CD4-positive, alpha-beta T cell treated with Interleukin-2 at 100 ng/mL for 4 hours (primary cell): ENCODE data around the gene SOS1.
"Not testable (repeated sequence)": the region's sequence is repeated elsewhere in the genome, so short reads cannot be mapped to it uniquely, and the experiment has no call there.

Experiments used
- DNase-seq: peaks from one replicate; pipeline ENCODE4 v3.0.0-alpha.2; 2020; ENCODE audit warnings: low spot score

SOS1 gene

DNA sequence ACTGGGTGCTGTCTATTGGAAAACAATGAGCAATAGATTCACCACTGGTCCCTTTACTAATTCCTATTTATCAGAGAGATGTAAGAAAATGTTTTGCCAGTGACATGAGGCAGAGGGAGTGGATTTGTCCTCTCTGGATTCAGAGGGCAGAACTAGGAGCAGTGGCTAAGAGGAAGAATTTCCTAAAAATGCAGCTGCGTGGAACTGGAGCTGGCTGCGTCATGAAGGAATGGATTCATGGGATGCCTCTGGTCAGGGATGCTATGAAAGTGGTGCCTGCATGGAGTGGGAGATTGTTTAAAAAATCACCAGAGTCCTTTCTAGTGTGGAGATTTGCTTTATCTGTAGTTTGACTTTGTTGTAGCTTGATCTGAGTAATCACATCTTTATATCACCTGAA, 152.8 kb downstream of the SOS1 start:
- no peak for DNase-seq

DNA sequence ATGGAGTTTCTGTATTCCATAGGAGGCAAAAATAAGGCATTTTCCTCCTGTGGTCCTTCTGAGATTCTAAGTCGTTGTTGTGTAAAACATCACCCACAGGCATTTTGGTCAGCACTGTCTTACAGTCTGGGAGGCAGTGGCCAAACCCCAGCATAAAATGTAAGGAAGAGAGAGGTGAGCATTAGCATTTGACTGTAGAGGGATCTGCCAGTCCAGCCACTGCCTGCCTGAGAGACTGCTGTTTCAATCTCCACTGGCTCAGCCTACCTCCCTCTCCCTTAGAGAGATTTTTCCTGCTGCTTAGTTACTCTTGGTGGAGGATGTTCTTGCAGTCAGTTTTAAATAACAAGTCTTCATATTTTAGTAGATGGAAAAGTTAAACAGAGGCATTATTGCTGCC, 154.2 kb downstream of the SOS1 start:
- DNase-seq, result no peak

DNA sequence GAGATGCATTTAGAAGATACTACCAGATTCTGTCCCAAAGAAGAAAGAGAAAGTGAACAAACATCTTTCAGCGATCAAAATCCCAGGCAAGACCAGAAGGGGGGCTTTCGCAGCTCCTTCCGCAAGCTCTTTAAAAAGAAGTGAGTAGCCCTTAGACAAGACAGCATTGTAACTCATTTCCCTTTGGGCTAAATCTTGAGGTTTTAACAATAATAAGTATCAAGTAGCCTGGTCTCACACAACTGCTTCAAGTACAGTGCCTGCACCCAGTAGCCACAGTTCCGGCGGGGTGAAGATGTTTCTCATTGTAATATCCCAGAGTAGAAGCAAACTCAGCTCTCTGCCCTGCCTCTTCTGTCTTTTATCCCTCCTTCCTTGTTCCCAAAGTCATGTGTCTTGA, 154.8 kb downstream of the SOS1 start:
- DNase-seq, result no peak

DNA sequence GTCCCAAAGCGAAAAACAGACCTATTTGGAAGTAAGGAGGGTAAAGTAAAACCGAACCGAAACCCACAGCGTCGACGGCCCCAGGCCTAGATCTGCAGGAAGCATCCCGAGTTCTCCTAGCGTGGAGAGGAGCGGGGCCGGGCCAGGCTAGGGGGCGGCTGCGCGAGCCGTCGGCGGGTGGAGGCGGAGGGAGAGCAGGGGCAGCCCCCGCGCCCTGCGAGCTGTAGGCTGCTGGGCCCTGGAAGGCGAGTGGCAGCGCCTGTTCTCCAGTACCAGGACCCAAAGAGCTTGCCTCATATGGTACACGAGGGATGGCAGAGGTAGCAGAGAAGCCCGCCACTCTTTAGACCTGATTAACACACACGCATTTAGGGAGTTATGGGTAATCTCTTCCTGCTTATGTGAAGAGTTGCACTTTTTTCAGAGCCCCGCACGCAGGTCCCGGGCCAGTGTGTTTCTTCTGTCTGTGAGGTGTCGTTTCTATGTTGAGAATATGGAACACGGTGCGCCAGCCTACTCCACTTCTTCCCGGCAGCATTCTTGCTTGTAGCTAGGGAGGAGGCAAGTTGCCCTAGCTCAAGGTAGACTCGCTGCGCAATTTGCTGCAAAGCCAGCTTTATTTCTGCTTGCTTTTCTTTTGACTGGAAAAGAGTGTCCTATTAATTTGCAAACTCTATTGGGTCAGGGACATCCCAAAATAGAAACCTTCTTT, 160.1 kb downstream of the SOS1 start:
- no peak for DNase-seq

DNA sequence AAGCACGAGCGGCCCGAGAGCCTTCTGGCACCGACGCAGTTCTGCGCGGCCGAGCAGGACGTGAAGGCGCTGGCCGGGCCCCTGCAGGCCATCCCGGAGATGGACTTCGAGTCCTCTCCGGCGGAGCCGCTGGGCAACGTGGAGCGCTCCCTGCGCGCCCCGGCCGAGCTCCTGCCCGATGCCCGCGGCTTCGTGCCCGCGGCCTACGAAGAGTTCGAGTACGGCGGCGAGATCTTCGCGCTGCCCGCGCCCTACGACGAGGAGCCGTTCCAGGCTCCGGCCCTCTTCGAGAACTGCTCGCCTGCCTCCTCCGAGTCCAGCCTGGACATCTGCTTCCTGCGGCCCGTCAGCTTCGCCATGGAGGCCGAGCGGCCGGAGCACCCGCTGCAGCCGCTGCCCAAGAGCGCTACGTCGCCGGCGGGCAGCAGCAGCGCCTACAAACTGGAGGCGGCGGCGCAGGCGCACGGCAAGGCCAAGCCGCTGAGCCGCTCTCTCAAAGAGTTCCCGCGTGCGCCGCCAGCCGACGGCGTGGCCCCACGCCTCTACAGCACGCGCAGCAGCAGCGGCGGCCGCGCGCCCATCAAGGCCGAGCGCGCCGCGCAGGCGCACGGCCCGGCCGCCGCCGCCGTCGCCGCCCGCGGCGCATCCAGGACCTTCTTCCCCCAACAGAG, 160.8 kb downstream of the SOS1 start:
- peak; percentile 44 for DNase-seq

DNA sequence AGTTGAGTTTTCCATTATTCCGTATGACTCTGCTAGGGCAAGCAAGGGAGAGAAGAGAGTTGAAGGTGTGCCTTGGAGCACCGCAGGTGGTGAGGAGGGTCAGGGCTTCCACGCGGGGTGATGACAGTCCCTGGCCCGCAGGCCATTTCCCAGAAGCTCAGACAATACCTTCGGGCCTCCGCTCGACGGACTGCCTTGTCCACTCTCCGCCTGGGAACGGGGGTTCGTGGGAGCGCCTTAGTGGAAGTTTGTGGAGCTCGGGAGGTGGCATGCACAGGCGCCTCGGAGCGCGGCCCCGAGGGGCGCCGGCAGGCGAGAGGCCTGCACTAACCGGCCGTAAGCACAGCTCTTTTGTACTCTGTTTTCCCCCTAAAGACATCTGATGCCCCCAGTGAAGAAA, 161.4 kb downstream of the SOS1 start:
- DNase-seq, result no peak

DNA sequence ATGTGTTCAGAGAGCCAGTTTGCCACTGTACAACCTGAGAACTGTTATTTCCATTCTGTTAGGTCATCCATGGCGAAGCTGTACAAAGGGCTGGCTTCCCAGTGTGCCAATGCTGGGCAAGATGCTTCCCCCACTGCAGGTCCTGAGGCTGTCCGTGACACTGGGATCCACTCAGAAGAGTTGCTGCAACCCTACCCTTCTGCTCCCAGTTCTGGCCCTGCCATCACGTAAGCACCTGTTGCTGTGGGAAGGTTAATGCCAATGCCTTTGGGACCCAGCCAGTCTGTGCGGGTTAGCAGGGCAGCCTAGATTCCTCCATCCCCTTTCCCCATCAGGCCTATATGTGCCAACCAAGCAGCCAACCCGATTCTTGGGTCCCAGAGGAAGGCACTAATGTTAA, 162.9 kb downstream of the SOS1 start:
- no peak for DNase-seq

DNA sequence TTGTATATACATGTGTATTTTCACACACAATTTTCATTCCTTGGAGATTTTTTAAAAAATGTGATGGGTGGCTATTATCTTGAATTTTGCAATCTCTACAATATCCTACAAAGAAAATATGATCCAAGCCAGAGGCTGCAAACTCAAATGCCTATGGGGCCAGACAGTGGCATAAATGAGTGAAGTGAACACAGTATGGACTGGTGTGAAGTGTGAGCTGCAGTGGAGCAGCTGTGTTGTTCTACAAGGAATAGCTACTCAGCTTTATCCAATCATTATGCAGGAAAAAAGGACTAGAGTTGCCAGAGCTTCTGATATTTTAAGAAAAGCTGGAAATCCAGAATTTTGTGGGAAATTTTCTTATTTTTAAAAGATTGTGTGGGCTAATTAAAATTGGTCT, 169.1 kb downstream of the SOS1 start:
- no peak for DNase-seq

DNA sequence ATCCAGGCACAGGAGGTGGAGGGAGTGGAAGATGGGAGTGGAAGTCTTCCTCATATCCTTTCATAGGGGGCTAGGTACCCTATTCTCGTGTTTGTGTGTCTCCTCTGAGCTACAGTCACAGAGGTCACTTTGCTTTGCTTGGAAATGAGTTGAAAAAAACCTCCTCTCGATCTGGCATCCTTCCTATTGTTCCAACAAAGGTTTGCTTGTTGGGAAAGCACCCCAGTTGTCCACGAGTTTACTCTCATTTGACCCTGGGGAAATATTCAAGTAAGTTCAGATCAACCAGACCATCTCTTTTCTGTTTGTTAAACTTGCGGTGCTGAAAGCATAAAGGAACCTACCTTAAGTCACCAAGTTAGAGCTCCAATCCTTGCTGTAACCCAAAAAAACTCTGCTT, 171.9 kb downstream of the SOS1 start:
- DNase-seq, result no peak

DNA sequence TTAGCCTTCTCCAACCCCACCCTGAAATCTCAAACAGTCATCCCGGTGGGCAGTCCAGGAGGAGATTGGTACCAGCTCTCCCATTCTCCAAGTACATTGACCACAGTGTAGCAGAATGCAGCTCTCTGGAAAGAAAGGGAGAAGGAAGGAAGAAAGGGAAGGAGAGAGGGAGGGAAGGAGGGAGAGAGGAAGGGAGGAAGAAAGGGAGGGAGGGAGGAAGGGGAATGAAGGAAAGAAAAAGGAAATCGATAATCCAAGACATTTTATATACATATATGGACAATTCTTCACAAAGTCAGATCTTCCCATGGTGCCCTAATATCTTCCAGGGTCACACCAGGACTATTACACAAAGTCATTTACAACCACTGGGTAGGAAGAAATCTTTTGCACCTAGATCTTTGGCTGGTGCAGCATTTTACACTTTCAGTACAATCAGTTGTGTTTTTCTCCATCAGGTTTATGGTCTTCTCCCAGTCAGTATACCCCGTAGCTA, 172.4 kb downstream of the SOS1 start:
- no peak for DNase-seq

DNA sequence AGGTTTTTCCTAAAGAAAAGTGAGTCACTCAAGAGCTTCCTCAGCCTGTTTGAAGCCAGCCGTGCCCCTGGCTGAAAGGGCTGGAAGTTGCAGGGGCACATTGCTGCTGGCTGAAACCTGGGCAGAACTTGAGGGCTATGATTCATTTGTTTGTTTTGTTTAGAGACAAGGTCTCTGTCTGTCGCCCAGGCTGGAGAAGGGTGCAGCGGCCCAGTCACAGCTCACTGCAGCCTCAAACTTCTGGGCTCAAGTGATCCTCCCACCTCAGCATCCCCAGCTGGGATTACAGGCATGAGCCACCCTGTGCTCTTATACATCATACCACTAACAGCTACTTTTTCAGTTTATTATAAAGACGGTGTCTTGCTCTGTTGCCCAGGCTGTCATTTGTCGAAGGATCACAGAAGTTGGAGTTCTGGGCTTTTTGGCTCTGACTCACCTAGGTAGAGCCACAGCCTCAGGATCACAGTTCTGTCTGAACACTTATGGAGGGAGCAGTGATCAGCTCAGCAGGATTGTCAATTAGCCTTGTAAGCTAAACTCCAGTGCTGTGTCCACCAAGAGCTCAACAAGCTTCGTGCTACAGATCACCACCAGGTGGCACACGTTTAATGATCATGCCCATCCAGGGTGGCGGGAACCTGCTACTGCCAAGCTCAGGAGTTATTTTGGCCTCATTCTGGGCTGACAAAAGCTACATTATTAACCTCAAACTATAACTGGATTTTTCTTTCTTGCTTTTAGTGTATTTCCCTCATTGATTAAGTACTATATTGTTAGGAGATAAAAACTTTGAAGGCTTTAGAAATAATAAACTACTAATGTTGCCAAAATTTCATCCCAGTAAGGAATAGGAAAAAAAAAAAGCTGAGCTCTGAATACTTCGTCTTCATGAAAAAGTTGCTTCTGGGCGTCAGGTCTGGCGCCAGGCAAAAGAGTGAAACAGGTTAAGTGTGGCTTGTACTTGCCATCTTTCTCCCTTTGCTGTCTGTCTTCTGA, 173.3 kb downstream of the SOS1 start:
- DNase-seq, result peak; percentile 56

DNA sequence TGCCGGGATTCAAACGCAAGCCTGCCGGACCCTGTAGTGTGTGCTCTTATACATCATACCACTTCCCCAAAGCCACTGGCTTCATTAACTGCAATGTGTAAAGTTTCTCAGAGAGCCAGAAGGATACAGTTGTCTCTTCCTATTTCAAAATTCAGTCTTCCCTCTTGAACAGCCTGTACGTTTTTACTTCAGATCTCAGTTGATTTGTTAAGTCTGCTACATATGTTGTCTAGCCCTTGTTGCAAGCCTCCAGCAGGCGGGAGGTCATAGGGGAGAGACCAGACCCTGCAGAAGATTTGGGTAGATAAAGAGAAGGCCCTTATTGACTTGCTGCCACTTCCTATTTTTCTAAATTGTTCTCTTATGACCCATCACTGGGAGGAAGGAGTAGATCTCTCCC, 174.9 kb downstream of the SOS1 start:
- DNase-seq, result no peak

DNA sequence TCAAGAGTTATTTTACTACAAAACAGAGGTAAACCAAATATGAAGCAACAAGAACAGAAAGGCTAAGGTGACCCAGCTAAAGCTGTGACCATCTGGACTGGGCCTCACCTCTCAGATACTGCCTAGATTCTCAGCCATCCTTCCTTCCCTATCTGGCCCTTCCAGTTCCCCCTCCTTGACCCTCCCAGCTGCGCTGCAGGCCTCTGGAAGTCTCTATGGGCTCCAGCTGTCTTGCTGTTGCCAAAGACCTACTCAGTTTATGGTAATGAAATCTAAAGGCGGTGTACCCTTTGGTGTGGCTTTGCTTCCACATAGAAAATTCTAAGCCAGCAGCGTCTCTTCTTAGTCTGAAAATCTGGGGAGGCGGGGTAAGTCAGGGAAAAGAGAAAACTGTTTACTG, 175.5 kb downstream of the SOS1 start:
- no peak for DNase-seq

DNA sequence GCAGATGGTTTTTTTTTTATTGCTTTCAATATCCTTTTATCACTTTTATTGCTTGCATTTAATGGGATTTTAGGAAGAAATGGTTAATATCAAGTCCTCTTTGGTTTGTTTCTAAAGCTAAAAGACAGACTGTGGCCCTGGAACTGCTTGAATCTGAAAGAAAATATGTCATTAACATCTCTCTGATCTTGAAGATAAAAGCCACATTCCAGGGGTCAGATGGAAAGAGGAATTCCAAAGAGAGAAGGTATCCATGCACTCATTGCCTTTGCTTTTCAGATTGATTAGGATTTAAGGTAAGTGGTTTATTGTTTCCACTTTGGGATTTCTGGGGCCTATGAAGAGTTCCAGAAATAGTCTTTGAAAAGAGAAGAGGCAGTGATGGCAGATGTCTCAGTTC, 177.1 kb downstream of the SOS1 start:
- no peak for DNase-seq

DNA sequence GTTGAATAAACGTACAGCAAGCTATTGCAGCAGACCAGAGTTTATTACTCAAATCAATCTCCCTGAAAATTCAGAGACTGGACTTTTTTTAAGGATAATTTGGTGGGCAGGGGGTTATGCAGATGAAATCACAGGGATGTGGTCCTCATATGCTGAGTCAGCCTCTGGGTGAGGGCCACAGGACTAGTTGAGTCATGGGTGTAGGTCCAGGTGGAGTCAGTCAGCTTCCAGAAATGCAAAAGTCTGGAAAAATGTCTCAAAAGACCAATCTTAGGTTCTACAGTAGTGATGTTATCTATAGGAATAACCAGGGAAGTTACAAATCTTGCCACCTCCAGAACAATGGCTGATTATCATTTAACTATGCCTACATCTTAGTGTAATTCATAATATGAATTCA, 180.1 kb downstream of the SOS1 start:
- DNase-seq, result no peak

DNA sequence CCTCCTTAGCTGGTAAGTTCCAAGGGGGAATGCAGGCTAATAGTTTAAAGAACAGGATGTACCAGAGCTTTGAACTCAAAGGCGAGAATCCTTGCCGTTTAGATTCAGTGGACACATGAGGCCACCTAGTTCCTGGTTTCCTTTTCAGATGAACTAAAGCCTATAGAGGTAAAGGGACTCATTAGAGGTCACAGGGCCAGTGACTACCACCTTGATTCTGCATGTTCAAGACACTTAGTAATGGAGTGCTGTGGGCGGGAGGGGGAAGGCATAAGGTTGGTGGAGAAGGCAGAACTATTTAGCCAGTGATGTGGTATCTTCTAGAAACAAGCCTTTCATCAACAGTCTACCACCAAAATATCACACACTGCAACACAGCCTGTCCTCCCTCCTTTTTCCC, 183.3 kb downstream of the SOS1 start:
- no peak for DNase-seq

DNA sequence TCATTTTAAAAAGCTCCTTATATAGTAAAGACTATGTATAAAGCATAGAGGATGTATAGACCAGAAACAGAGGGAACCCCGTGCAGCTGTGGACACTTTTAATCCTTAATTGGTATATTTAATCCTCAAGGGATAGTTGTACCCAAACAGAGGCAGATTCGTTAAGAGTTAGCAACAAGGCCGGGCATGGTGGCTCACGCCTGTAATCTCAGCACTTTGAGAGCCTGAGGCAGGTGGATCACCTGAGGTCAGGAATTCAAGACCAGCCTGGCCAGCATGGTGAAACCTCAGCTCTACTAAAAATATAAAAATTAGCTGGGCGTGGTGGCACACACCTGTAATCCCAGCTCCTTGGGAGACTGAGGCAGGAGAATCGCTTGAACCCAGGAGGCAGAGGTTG, 184.3 kb downstream of the SOS1 start:
- DNase-seq, result not testable (repeated sequence)

DNA sequence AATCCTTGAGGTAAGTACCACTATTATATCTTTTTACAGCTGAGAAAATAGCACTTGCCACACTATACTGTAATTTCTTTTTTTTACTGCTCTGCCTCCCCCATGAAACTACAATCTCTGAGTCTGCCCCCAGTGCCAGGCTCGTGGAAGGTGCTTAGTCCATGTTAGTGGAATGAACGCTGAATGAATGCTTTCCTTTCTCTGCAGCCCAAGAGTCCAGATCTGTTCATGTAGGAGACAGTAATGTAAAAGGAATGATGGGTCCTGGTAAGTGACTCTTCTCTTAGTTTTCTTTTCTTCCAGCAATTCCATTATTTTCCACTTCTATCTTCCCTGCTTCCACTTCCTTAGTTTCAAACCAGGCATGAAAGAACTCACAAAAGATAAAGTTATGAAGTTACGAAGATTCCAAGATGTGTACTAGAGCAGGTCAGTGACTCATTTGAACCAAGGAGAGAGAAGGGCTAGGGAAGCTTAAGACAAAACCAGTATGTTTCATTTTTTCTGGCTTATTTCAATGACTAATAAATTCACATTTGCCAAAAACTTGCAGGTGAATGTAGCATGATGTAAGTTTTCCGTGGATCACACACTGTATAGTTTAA, 185.2 kb downstream of the SOS1 start:
- DNase-seq, result no peak

DNA sequence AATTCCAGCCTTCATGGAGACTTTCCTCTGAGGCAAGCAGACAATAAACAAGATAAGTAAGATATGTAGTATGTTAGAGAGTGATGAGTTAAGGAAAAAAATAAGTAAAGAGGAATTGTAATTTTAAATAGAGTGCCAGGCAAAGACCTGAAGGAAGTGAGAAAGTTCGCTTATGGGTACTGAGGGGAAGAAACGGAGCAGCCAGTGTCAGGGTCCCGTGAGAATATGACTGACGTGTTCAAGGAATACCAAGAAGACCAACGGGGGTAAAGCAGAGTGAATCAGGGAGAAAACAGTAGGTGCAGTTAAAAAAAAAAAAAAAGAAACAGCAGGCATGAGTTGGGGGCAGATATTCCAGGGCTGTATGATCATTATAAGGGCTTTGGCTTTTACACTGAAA, 186.1 kb downstream of the SOS1 start:
- DNase-seq, result no peak

DNA sequence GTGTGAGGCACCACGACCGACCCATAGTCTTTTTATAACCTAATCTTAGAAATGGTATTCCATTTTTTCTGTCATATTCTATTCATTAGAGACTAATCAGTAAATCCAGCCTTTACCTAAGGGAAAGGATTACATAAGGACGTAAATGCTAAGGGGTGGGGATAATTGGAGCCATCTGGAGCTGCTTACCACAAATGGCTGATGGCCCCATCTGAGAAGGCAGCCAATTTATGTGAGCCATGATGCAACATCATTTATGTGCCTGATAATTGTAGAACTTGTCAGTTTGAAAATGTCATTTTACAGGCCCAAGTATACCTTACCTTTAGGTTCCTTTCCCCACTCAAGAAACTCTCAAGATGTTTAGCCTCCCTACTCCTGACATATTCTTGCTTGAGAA, 187.2 kb downstream of the SOS1 start:
- no peak for DNase-seq

DNA sequence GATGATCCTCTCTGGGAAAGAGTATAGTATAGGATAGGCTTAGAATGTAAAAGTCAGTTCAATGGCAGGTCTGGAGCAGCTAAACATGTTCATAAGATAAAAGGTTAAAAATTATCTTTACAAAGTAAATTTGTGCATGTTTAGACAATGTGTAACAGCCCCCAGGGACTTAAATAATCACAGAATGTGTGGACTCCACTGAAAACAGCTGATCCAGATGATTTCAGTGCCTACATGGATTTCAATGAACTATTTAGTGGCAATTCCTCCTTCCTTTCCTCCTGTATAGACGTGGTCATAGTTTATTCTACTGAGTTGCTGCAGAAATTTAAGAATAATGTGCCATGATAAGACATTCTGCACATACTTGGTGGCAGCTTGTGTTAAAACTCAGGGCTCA, 188.3 kb downstream of the SOS1 start:
- no peak for DNase-seq
